Measurements from ENCODE around the gene KRTAP19-3. TPM values are rescaled to one million over a fixed set of nuclear protein-coding genes. Genes with fewer than 3 reads are reported as not detected.

Gene KRTAP19-3
- polyA plus RNA-seq, 3 donors, result not detected

DNA sequence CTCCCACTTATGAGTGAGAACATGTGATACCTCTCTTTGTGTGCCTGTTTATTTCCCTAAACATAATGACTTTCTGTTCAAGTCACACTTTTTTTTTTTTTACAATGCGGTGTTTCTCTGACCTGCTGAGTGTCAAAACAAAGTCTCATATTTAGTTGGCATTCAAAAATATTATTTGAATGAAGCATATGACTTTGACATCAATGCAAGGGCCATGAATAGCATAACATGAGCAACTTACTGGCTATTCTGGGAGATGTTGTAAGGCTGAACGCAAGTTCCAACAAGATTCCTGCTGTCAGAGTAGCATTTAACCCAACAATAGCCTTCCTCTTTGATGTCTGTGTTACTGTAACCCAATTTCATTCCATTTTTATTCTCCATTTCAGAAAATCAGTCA, 9.7 kb downstream of the KRTAP19-3 start:
- H3K27ac ChIP-seq (ENCODE audit: low read depth in 1 of 2, low read length in 2 of 2), result no peak overlapping the region
- H3K27me3 ChIP-seq (ENCODE audit: control insufficient read depth in 2 of 2, insufficient read depth in 2 of 2, low read length in 2 of 2), result no peaks in the 10 kb centered on the region
- Mint-ChIP-seq H3K27ac (no peak overlapping the region), H3K4me3 (no peak overlapping the region), H3K27me3 (ENCODE audit: low read depth in 3 of 3) (no peaks in the 10 kb centered on the region), H3K4me1 (no peaks in the 10 kb centered on the region), H3K9me3 (peaks cover 3 to 18% (median 13%) of the 10 kb centered on the region in 7 donors), H3K36me3 (no peaks in the 10 kb centered on the region)
- peaks cover 17% of the 10 kb centered on the region in 2 donors for H3K9me3 ChIP-seq (replicated peaks in 1 of 2; ENCODE audit: control insufficient read depth in 1 of 2, insufficient read depth in 1 of 2, low read length in 2 of 2)
- H3K4me1 ChIP-seq (ENCODE audit: control insufficient read depth in 1 of 2, insufficient read depth in 2 of 2, low read length in 2 of 2), result no peaks in the 10 kb centered on the region
- H2AFZ ChIP-seq (ENCODE audit: insufficient read depth, low read depth, low read length, poor library complexity, severe bottlenecking), result no peak overlapping the region
- WGBS (ENCODE audit: insufficient coverage), result no CpG with 5 or more reads among the region's 2 CpGs
- no peaks in the 10 kb centered on the region for H4K20me1 ChIP-seq (ENCODE audit: insufficient read depth, low read length)
- TF ChIP-seq, protein P1, sequence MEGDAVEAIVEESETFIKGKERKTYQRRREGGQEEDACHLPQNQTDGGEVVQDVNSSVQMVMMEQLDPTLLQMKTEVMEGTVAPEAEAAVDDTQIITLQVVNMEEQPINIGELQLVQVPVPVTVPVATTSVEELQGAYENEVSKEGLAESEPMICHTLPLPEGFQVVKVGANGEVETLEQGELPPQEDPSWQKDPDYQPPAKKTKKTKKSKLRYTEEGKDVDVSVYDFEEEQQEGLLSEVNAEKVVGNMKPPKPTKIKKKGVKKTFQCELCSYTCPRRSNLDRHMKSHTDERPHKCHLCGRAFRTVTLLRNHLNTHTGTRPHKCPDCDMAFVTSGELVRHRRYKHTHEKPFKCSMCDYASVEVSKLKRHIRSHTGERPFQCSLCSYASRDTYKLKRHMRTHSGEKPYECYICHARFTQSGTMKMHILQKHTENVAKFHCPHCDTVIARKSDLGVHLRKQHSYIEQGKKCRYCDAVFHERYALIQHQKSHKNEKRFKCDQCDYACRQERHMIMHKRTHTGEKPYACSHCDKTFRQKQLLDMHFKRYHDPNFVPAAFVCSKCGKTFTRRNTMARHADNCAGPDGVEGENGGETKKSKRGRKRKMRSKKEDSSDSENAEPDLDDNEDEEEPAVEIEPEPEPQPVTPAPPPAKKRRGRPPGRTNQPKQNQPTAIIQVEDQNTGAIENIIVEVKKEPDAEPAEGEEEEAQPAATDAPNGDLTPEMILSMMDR (IDR thresholded peaks at IDR 0.05), result no peak
- intact Hi-C loops (cut with micrococcal nuclease), result no loop called here
- H3K4me2 ChIP-seq (replicated peaks; ENCODE audit: extremely low read depth, low read length, poor library complexity, severe bottlenecking), result no peak overlapping the region
- H3K4me3 ChIP-seq (replicated peaks in 1 of 3; ENCODE audit: low read depth in 2 of 3, low read length in 3 of 3), result no peak overlapping the region
- no peak overlapping the region for H3K9ac ChIP-seq (ENCODE audit: insufficient read depth, low read length, poor library complexity, severe bottlenecking)
- no peak for DNase-seq
- H3K79me2 ChIP-seq (ENCODE audit: insufficient read depth, low read length), result no peaks in the 10 kb centered on the region
- H3K36me3 ChIP-seq (replicated peaks in 1 of 2; ENCODE audit: control insufficient read depth in 1 of 2, insufficient read depth in 2 of 2, low read length in 2 of 2), result no peaks in the 10 kb centered on the region

DNA sequence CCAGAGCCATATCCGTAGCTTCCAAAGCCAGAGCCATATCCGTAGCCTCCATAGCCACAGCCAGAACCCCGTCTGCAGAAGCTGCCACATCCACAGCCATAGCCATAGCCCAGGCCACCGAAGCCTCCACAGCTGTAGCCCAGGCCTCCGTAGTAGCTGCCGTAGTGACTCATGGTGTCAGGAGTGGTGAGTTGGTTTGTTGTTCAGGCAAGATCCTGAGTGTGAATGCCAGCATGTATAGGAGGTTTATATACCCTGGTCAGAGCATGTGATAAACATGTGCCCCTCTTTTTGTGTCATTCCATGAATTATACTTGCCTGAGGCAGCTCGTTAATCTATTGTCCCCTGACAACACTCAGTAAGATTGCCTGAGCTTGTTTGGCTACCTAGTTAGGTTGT, 11.7 kb downstream of the KRTAP19-3 start, which contains the start of gene KRTAP19-1:
Gene KRTAP19-1, minus strand, starts transcription at position 223 of the 400 bp plus-strand sequence. Its CDS starts 50 bp downstream, at position 173.
- Histone ChIP-seq H3K27me3 (ENCODE audit: control insufficient read depth in 2 of 2, insufficient read depth in 2 of 2, low read length in 2 of 2) (no peaks in the 10 kb centered on the region), H3K4me1 (ENCODE audit: control insufficient read depth in 1 of 2, insufficient read depth in 2 of 2, low read length in 2 of 2) (no peaks in the 10 kb centered on the region), H3K9me3 (replicated peaks in 1 of 2; ENCODE audit: control insufficient read depth in 1 of 2, insufficient read depth in 1 of 2, low read length in 2 of 2) (peaks cover under 1 to 5% of the 10 kb centered on the region in 2 donors), H3K27ac (ENCODE audit: low read depth in 1 of 2, low read length in 2 of 2) (no peak within 1 kb of the TSS), H3K4me2 (replicated peaks; ENCODE audit: extremely low read depth, low read length, poor library complexity, severe bottlenecking) (no peak within 1 kb of the TSS), H2AFZ (ENCODE audit: insufficient read depth, low read depth, low read length, poor library complexity, severe bottlenecking) (no peak within 1 kb of the TSS), H3K4me3 (replicated peaks in 1 of 3; ENCODE audit: low read depth in 2 of 3, low read length in 3 of 3) (no peak within 1 kb of the TSS), H3K79me2 (ENCODE audit: insufficient read depth, low read length) (no peaks in the 10 kb centered on the region), H3K36me3 (replicated peaks in 1 of 2; ENCODE audit: control insufficient read depth in 1 of 2, insufficient read depth in 2 of 2, low read length in 2 of 2) (no peaks in the 10 kb centered on the region), H4K20me1 (ENCODE audit: insufficient read depth, low read length) (no peaks in the 10 kb centered on the region), H3K9ac (ENCODE audit: insufficient read depth, low read length, poor library complexity, severe bottlenecking) (no peak within 1 kb of the TSS)
- intact Hi-C loops (cut with micrococcal nuclease), result no loop called here
- H3K9me3 Mint-ChIP-seq, result peaks cover 0 to 3% (median 0%) of the 10 kb centered on the region in 7 donors
- H3K27ac Mint-ChIP-seq, result no peak within 1 kb of the TSS
- H3K4me3 Mint-ChIP-seq, result no peak within 1 kb of the TSS
- no peaks in the 10 kb centered on the region for H3K4me1 Mint-ChIP-seq
- no peaks in the 10 kb centered on the region for H3K27me3 Mint-ChIP-seq (ENCODE audit: low read depth in 3 of 3)
- TF ChIP-seq, protein P1 (IDR thresholded peaks at IDR 0.05), result no peak
- H3K36me3 Mint-ChIP-seq, result no peaks in the 10 kb centered on the region
- 94% methylated on average over 3 of the region's 7 CpGs for WGBS (ENCODE audit: insufficient coverage)
- no peak for DNase-seq
